Measurements from ENCODE around the gene ADGRF3. TPM values are rescaled to one million over a fixed set of nuclear protein-coding genes. Genes with fewer than 3 reads are reported as not detected.
A peak's percentile ranks its signal among the peaks of the same experiment; 100 is the strongest.

The ADGRF3 gene
- total RNA-seq (under 1 TPM in 1 of 10 donors, not detected in 9; 0.72 TPM), polyA plus RNA-seq (under 1 TPM in 1 of 2 donors, not detected in 1; 0.03 TPM)
- long read RNA-seq, donor 1, partial matches to known transcripts, result 0 of 1 reads
- long read RNA-seq, donor 1, other reads (novel, unspliced or antisense), result 1 of 1 reads
- long read RNA-seq, donor 2, result 0 reads
- long read RNA-seq, donor 3, result 0 reads

DNA sequence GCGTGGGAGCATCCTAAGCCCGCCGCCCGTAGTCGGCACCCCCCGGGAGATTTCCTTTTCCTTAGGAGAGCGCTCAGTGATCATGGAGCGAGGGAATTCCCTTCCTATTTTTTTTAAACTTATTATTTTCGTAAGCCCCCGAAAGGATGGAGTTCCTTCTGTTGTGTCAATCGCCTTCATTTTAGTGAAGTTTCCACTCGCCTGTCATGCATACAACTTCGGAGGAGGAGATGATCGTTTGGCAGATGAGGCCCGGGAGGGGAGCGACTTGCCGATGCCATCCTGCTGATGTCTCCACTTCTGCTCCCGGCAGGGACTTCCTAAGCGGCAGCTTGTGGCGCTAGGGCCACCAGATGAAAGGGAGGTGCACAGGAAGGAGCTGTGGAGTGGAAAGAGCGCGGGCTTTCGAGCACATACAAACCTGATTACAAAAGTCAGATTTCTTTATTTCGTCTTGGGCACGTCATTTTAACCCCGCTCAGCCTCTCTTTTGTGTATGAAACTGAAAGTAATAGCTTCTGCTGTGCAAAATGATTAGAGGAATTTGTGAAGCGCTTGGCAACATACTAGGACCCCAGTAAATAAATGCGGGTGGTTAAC lies at the start of gene ADGRF3:
TSS of gene ADGRF3 (minus strand) at position 336 of the 600 bp plus-strand sequence. CDS start 555 bp downstream, outside the sequence.
- H3K27ac ChIP-seq, result peak within 1 kb of the TSS; percentile 42 to 97 (median 92)
- no peak for TF ChIP-seq CTCF (IDR thresholded peaks at IDR 0.05)
- no peaks in the 10 kb centered on the region for H3K36me3 ChIP-seq
- no peaks in the 10 kb centered on the region for H3K27me3 ChIP-seq
- 1% methylated on average over 28 of the region's 28 CpGs for WGBS, 2 donors
- DNase-seq, result peak; percentile 46 to 47
- intact Hi-C loops (cut with DNase I), result no loop called here
- peaks cover 3 to 32% (median 30%) of the 10 kb centered on the region in 9 donors for H3K4me1 ChIP-seq
- H3K4me3 ChIP-seq, result peak within 1 kb of the TSS; percentile 68 to 97 (median 79)
- H3K9me3 ChIP-seq, result no peaks in the 10 kb centered on the region
- ATAC-seq, result peak; percentile 14 to 62 (median 32)

DNA sequence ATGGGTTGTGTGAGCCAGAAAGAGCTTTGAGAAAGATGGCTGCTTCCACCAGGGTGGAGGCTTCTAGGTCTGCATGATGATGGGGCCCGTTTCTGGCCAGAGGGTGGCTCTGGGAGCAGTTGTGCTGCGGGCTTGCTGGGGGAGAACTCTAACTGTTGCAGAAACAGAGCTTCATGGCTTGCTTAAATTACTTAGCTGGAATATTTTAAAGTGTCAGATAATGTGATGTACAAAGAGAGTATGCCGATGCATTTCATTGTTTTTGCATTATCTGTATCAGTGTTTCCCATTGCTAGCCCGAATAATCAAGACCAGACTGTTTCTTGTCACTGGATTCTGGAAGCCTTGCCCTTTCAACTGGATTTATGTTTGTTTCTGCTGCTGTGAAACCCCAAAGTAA lies 48.8 kb upstream of the ADGRF3 start:
- no peak overlapping the region for H3K27ac ChIP-seq
- no peaks in the 10 kb centered on the region for H3K4me1 ChIP-seq
- ATAC-seq, result no peak
- no peaks in the 10 kb centered on the region for H3K27me3 ChIP-seq
- no peak for TF ChIP-seq CTCF (IDR thresholded peaks at IDR 0.05)
- H3K9me3 ChIP-seq, result no peaks in the 10 kb centered on the region
- intact Hi-C loops (cut with DNase I), result no loop called here
- 66 to 75% methylated on average over 4 of the region's 4 CpGs for WGBS, 2 donors
- no peak for DNase-seq
- no peak overlapping the region for H3K4me3 ChIP-seq
- peaks cover 0 to 43% (median 4%) of the 10 kb centered on the region in 9 donors for H3K36me3 ChIP-seq

DNA sequence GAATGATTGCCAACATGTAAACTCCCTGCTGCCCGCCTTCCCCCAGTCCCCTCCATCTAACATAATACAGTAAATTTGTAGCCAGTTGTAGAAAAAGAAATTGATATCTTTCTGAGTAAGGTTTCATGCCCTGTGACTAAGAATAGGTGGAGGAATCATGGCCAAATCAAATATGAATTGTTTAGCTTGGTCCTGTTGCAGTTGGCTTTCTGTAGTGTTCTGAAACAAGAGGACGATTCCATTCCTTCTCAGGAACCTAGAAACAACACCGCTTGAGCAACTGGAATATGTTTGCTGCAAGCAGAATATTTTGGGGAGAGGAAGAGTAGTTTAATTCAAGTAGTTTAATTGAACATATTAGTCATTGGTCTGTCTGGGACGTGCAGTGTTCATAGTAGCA lies 48.1 kb upstream of the ADGRF3 start:
- Histone ChIP-seq H3K36me3 (peaks cover 0 to 50% (median 4%) of the 10 kb centered on the region in 9 donors), H3K27ac (no peak overlapping the region), H3K4me3 (no peak overlapping the region), H3K4me1 (no peaks in the 10 kb centered on the region), H3K27me3 (no peaks in the 10 kb centered on the region), H3K9me3 (no peaks in the 10 kb centered on the region)
- no peak for DNase-seq
- intact Hi-C loops (cut with DNase I), result no loop called here
- ATAC-seq, result no peak
- no peak for TF ChIP-seq CTCF (IDR thresholded peaks at IDR 0.05)
- WGBS, 2 donors, result 87 to 88% methylated on average over 4 of the region's 4 CpGs

GRCh38 chr2:26387189-26387588 lies 40.6 kb upstream of the ADGRF3 start:
- WGBS, 2 donors, result 96 to 100% methylated on average over 4 of the region's 4 CpGs
- H3K27me3 ChIP-seq, result no peaks in the 10 kb centered on the region
- ATAC-seq, result no peak
- TF ChIP-seq CTCF (IDR thresholded peaks at IDR 0.05), result no peak
- H3K36me3 ChIP-seq, result peaks cover 0 to 93% (median 14%) of the 10 kb centered on the region in 9 donors
- no peaks in the 10 kb centered on the region for H3K9me3 ChIP-seq
- no peak overlapping the region for H3K4me3 ChIP-seq
- H3K27ac ChIP-seq, result no peak overlapping the region
- H3K4me1 ChIP-seq, result peaks cover 0 to 1% (median 0%) of the 10 kb centered on the region in 9 donors
- intact Hi-C loops (cut with DNase I), result no loop called here
- no peak for DNase-seq
